SH-SY5Y (cell line): ENCODE data around the gene CRCP.

ENCODE experiments used
- GATA2 ChIP-seq: IDR thresholded peaks from 2 replicates; pipeline ENCODE4 v1.6.1; 2011; ENCODE audit warnings: mild to moderate bottlenecking, low read depth, low read length
- GATA3 ChIP-seq: IDR thresholded peaks from 2 replicates; pipeline ENCODE4 v1.6.1; 2011; ENCODE audit warnings: low read depth, mild to moderate bottlenecking, low read length, moderate library complexity

DNA sequence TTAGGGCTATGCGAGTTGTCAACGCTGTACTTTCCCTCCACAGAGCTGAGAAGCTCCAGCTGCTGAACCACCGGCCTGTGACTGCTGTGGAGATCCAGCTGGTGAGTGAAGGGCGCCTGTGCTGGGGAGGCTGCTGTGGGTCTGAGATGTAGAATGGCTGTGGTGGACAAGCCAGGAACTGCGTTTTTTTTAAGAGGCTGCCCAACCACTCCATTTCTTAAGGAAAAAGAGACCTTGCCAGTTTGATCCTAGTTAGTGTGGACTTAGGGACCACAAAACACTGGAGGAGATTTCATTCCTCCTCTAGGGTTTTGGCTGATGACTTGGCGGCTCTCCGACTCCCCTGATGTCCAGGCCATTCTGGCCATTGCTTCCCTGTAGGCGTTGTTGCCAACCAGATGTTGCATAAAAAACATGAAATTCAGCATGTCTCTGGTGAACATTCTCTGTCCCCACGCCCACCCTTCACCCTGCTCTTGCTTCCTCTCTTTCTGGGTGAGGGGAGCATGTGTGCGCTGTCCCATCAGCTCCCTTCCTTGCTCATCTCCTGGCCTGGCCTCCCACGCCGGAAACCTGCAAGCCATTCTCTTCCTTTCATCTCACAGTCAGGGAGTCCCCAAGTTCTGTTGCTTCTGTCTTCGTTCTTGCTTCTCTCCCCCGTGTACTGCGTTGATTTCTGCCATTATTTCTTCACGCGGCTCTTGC lies 30.9 kb downstream of the CRCP start:
- TF ChIP-seq GATA2 (no peak), GATA3 (no peak)
